Naive thymus-derived CD4-positive, alpha-beta T cell (primary cell): ENCODE data around the gene TRMT11. TPM values are rescaled to one million over a fixed set of nuclear protein-coding genes. Genes with fewer than 3 reads are reported as not detected.

Source experiments
- ATAC-seq: fragments of 150-1000 bp; cut with Tn5 transposase; 2 replicates; pipeline ENCODE4 v1.10.0; 2021; ENCODE audit warnings: mild to moderate bottlenecking, moderate library complexity
- CTCF ChIA-PET: fragments of 350-600 bp; sonication (Branson Sonifier 250); formaldehyde crosslinking; loops from one replicate; lab custom pipeline; 2021; ENCODE audit warnings: antibody characterized with exemption; lab: Charles Lee
- POLR2A ChIA-PET: fragments of 350-600 bp; sonication (Branson Sonifier 250); formaldehyde crosslinking; loops from one replicate; lab custom pipeline; 2021; ENCODE audit warnings: antibody characterized with exemption, inconsistent platforms; lab: Charles Lee
- DNase-seq, 9 donors: peaks; one replicate each; pipeline versions ENCODE4 v3.0.0 to v3.0.0-alpha.2; 2020 to 2022; ENCODE audit warnings: mixed read lengths in 1 of 9
- H3K27ac ChIP-seq: one replicate; pipeline ENCODE4 v1.7.0; 2013; ENCODE audit warnings: mild to moderate bottlenecking, low read depth, low read length, moderate library complexity
- H3K27me3 ChIP-seq, 2 donors: one replicate each; pipeline ENCODE4 v1.7.0; 2013; ENCODE audit warnings: low read length in 2 of 2, mild to moderate bottlenecking in 2 of 2, moderate library complexity in 2 of 2; ENCODE audit not compliant: control insufficient read depth in 2 of 2, insufficient read depth in 2 of 2
- H3K36me3 ChIP-seq, 3 experiments: 1 replicate in 2 of 3; 2 replicates in 1 of 3; pipeline ENCODE4 v1.7.0; 2013; ENCODE audit warnings: low read length in 3 of 3, mild to moderate bottlenecking in 3 of 3, moderate library complexity in 1 of 3; ENCODE audit not compliant: insufficient read depth in 3 of 3, control insufficient read depth in 2 of 3
- H3K4me1 ChIP-seq, 2 donors: one replicate each; pipeline ENCODE4 v1.7.0; 2013; ENCODE audit warnings: low read length in 2 of 2, mild to moderate bottlenecking in 2 of 2, moderate library complexity in 1 of 2; ENCODE audit not compliant: control insufficient read depth in 2 of 2, insufficient read depth in 2 of 2
- H3K4me3 ChIP-seq: 2 replicates; pipeline ENCODE4 v1.7.0; 2013; ENCODE audit warnings: mild to moderate bottlenecking, low read length
- H3K9me3 ChIP-seq, 3 experiments: 1 replicate in 2 of 3; 2 replicates in 1 of 3; pipeline ENCODE4 v1.7.0; 2013; ENCODE audit warnings: low read length in 3 of 3; ENCODE audit not compliant: control insufficient read depth in 2 of 3
- H3K27ac Mint-ChIP-seq, 9 donors: one replicate each; pipeline ENCODE4 v1.8.0; 2020 to 2022; ENCODE audit warnings: mixed read lengths in 9 of 9, mild to moderate bottlenecking in 8 of 9, moderate library complexity in 5 of 9, inconsistent platforms in 2 of 9
- H3K27me3 Mint-ChIP-seq, 5 donors: one replicate each; pipeline ENCODE4 v1.8.0; 2021 to 2022; ENCODE audit warnings: mixed read lengths in 5 of 5, mild to moderate bottlenecking in 1 of 5
- H3K36me3 Mint-ChIP-seq, 5 donors: one replicate each; pipeline ENCODE4 v1.8.0; 2020 to 2022; ENCODE audit warnings: mixed read lengths in 5 of 5, mild to moderate bottlenecking in 3 of 5, inconsistent platforms in 1 of 5
- H3K4me1 Mint-ChIP-seq, 7 donors: one replicate each; pipeline ENCODE4 v1.8.0; 2020 to 2022; ENCODE audit warnings: mixed read lengths in 7 of 7, mild to moderate bottlenecking in 3 of 7, inconsistent platforms in 1 of 7
- H3K4me3 Mint-ChIP-seq, 10 donors: one replicate each; pipeline ENCODE4 v1.8.0; 2020 to 2022; ENCODE audit warnings: mild to moderate bottlenecking in 10 of 10, mixed read lengths in 10 of 10, moderate library complexity in 6 of 10, inconsistent platforms in 2 of 10
- H3K9me3 Mint-ChIP-seq, 11 donors: one replicate each; pipeline ENCODE4 v1.8.0; 2020 to 2022; ENCODE audit warnings: mixed read lengths in 11 of 11, mild to moderate bottlenecking in 4 of 11, inconsistent platforms in 1 of 11, moderate library complexity in 1 of 11
- intact Hi-C, 2 donors: fragments of 100-400 bp; cut with micrococcal nuclease; formaldehyde crosslinking; loops; one replicate each; pipeline ENCODE4 v1.15.1; 2023
- polyA plus RNA-seq, 2 donors: library from polyadenylated mRNA; unstranded; fragments of 300-500 nt; fragmentation: Illumina TruSeq; gene quantifications; one replicate each; pipeline ENCODE4 v1.2.3, GENCODE V29; 2021
- total RNA-seq, 6 experiments: library from RNA in 5 of 6; stranded (reverse) in 5 of 6; gene quantifications; 1 replicate in 5 of 6; 2 replicates in 1 of 6; pipeline ENCODE4 v1.2.3 and lab custom pipeline; 2021 to 2026

TRMT11 gene
- total and polyA plus RNA-seq, 7 experiments from 2014 or later: 12.4 to 34.1 (median 17.0) TPM

DNA sequence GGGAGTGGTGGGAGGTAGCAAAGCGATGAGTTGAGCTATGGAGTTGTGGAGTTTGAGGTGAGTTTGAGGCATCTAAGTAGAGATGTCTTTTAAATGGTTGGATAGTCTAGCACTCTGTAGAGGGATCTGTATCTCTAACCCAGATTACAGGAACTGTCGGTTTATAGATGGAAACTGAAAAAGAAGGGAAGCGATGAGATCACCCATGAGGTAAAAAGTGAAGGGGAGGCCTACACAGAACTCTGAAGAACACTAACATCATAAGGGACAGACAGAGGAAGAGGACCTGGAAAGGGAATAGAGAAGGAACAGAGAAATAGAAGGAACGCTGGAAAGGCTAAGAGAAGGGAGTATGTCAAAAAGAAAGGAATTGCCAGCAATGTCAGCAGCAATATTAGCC, 27.3 kb upstream of the TRMT11 start:
- DNase-seq: no peak
- CTCF ChIA-PET: interaction anchor here (1.0 kb wide), 1 partner anchor 178 kb away, joined by 3 read pairs; no protein-coding TSS in a partner anchor

DNA sequence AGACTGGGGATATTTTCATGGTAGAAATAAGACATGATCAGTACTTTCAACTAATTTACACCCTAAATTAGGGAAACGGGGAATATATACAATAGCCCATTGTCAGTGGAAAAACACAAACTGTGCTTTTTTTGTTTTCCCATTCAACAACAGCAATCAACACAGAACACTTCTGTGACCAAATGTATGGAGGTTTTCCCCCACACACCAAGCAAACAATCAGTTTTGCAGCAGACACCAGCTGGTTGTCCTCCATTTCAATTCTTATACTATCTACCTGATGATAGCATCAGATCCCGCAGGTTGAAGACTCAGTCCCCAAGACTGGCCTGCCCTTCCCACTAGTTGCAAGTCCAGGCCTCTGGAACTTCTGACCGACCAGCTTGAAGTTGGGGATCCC, 25.2 kb upstream of the TRMT11 start:
- H3K27ac ChIP-seq: no peak overlapping the region
- ChIA-PET POLR2A (interaction anchor here (0.6 kb wide), 1 partner anchor 135 kb away, joined by 3 read pairs; no protein-coding TSS in a partner anchor), CTCF (interaction anchor here (0.5 to 1.5 kb wide), 3 partner anchors 9 to 650 kb away, joined by 3 to 6 read pairs (median 4); no protein-coding TSS in a partner anchor)
- no peaks in the 10 kb centered on the region for H3K27me3 ChIP-seq
- Mint-ChIP-seq H3K27me3 (no peaks in the 10 kb centered on the region), H3K27ac (peak overlapping the region in 1 of 9 donors; percentile 27), H3K4me1 (peaks cover 1 to 47% (median 31%) of the 10 kb centered on the region in 7 donors), H3K4me3 (no peak overlapping the region), H3K9me3 (no peaks in the 10 kb centered on the region), H3K36me3 (peaks cover 0 to 3% (median 0%) of the 10 kb centered on the region in 5 donors)
- no peak overlapping the region for H3K4me3 ChIP-seq
- H3K36me3 ChIP-seq: peaks cover 0 to 5% (median 0%) of the 10 kb centered on the region in 3 experiments
- ATAC-seq (no peak), DNase-seq (no peak)
- H3K9me3 ChIP-seq: no peaks in the 10 kb centered on the region
- intact Hi-C loops: no loop called here
- H3K4me1 ChIP-seq: peaks cover 15 to 16% of the 10 kb centered on the region in 2 donors

More for the DNA sequence above, 27.3 kb upstream of the TRMT11 start:
- peaks cover 0 to 5% (median 0%) of the 10 kb centered on the region in 3 experiments for H3K36me3 ChIP-seq
- no peaks in the 10 kb centered on the region for H3K9me3 ChIP-seq
- no peak for ATAC-seq
- Mint-ChIP-seq H3K4me1 (peaks cover 7 to 38% (median 19%) of the 10 kb centered on the region in 7 donors), H3K9me3 (no peaks in the 10 kb centered on the region), H3K36me3 (peaks cover 0 to 3% (median 0%) of the 10 kb centered on the region in 5 donors), H3K27me3 (no peaks in the 10 kb centered on the region), H3K4me3 (no peak overlapping the region), H3K27ac (no peak overlapping the region)
- no peaks in the 10 kb centered on the region for H3K27me3 ChIP-seq
- H3K27ac ChIP-seq: no peak overlapping the region
- peaks cover 16 to 18% of the 10 kb centered on the region in 2 donors for H3K4me1 ChIP-seq
- H3K4me3 ChIP-seq: no peak overlapping the region
- intact Hi-C loops: loop anchor here in 1 of 2 donors (5.0 kb wide), 1 partner anchor 657 kb away; the partner anchor contains the start of gene HDDC2
- POLR2A ChIA-PET: interaction anchor here (1.0 to 5.1 kb wide), 3 partner anchors 11 to 177 kb away, joined by 3 to 70 read pairs (median 8); partner anchors contain the start of gene NCOA7

DNA sequence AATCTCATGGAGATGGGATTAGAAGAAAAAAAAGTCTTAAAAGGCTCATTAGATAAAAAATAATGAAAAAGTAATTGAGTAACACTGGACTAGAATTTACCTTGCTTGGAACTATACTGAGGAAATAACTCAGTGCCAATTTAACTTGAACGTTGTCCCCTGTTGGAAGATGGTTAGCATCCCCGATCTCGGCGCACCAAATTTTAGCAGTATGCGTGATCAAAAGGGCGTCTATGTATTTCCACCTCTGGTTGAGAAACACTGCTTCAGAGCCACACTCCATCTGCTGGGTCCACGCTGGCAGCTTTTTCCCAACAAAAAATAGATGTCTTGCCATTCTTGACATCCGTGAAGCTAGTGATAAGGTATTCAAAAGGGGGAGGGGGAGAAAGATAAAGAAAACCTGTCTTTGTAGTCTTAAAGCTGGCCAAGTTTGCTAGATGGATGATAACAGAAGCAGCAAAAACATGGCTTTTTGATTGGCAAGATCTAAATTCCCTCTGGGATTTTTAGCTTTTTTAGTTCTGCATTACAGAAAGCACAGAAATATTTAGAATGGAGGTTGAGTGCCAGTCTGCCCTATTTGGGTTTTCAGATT, 23.3 kb upstream of the TRMT11 start:
- H3K36me3 ChIP-seq: peaks cover 0 to under 1% (median 0%) of the 10 kb centered on the region in 3 experiments
- H3K4me3 Mint-ChIP-seq: peak overlapping the region in 1 of 10 donors; percentile 18
- no peaks in the 10 kb centered on the region for H3K27me3 ChIP-seq
- H3K9me3 ChIP-seq: no peaks in the 10 kb centered on the region
- peak overlapping the region in 3 of 9 donors; percentile 5 to 63 (median 30) for H3K27ac Mint-ChIP-seq
- H3K4me1 Mint-ChIP-seq: peaks cover 0 to 52% (median 41%) of the 10 kb centered on the region in 7 donors
- peaks cover 0 to 6% (median 5%) of the 10 kb centered on the region in 5 donors for H3K36me3 Mint-ChIP-seq
- no peak for ATAC-seq
- CTCF ChIA-PET: interaction anchor here (1.5 to 1.6 kb wide), 2 partner anchors 12 to 652 kb away, joined by 3 to 5 read pairs; no protein-coding TSS in a partner anchor
- POLR2A ChIA-PET: interaction anchor here (1.0 to 1.4 kb wide), 2 partner anchors 23 kb away, joined by 3 read pairs; partner anchors contain the start of gene TRMT11
- DNase-seq: no peak
- H3K4me3 ChIP-seq: no peak overlapping the region
- intact Hi-C loops: no loop called here
- no peaks in the 10 kb centered on the region for H3K27me3 Mint-ChIP-seq
- peaks cover 4 to 10% of the 10 kb centered on the region in 2 donors for H3K4me1 ChIP-seq
- H3K27ac ChIP-seq: no peak overlapping the region
- H3K9me3 Mint-ChIP-seq: no peaks in the 10 kb centered on the region

DNA sequence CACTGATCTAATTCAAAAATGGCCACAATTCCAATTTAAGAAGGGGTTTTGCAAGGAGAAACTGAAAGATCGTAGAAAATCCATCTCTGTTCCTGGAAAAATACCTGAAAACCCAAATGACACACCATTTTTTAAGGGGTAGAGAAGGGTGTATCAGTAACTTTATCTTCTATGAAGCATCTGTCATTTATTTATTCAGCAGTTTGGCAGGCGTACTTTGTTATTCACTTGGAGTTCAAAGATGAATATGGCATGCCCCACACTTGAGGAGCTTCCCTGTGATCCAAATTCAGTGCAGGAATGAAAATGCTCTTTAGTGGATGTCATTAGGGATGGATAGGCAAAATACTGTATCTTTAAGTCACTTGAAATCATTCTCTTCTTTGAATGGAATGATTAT, 22.5 kb upstream of the TRMT11 start:
- Histone ChIP-seq H3K27me3 (no peaks in the 10 kb centered on the region), H3K27ac (no peak overlapping the region), H3K36me3 (peaks cover 0 to 6% (median 0%) of the 10 kb centered on the region in 3 experiments), H3K4me1 (peaks cover 0 to 2% of the 10 kb centered on the region in 2 donors), H3K9me3 (no peaks in the 10 kb centered on the region), H3K4me3 (no peak overlapping the region)
- H3K27me3 Mint-ChIP-seq: no peaks in the 10 kb centered on the region
- CTCF ChIA-PET: interaction anchor here (1.6 kb wide), 1 partner anchor 11 kb away, joined by 5 read pairs; no protein-coding TSS in a partner anchor
- intact Hi-C loops: no loop called here
- H3K4me3 Mint-ChIP-seq: no peak overlapping the region
- H3K27ac Mint-ChIP-seq: no peak overlapping the region
- peaks cover 0 to 57% (median 49%) of the 10 kb centered on the region in 7 donors for H3K4me1 Mint-ChIP-seq
- no peak for ATAC-seq
- POLR2A ChIA-PET: interaction anchor here (1.4 kb wide), 1 partner anchor 22 kb away, joined by 3 read pairs; no protein-coding TSS in a partner anchor
- peaks cover 0 to 13% (median 11%) of the 10 kb centered on the region in 5 donors for H3K36me3 Mint-ChIP-seq
- no peak for DNase-seq
- H3K9me3 Mint-ChIP-seq: no peaks in the 10 kb centered on the region

DNA sequence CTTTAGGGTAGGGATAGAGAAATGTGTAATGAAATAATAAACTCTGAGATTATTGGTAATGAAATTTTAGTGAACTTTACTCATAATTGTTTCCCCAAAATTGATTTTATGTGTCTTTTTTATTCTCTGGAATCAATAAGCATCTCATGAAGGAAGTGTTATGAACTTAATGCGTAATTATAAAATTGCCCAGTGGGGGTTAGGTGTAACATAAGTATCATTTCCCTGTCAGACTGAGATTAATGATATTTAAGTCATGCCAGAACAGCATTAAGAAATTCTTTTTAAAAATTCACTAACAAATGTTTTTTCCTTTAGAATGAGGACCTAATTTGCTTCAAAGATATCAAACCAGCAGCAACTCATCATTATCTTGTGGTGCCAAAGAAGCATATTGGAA, 19.8 kb upstream of the TRMT11 start:
- DNase-seq (no peak), ATAC-seq (no peak)
- peaks cover 0 to 9% (median 0%) of the 10 kb centered on the region in 3 experiments for H3K36me3 ChIP-seq
- Mint-ChIP-seq H3K4me1 (peaks cover 0 to 63% (median 53%) of the 10 kb centered on the region in 7 donors), H3K27ac (peak overlapping the region in 2 of 9 donors; percentile 49 to 65), H3K27me3 (no peaks in the 10 kb centered on the region), H3K4me3 (no peak overlapping the region), H3K9me3 (no peaks in the 10 kb centered on the region), H3K36me3 (peaks cover 0 to 16% (median 9%) of the 10 kb centered on the region in 5 donors)
- no peaks in the 10 kb centered on the region for H3K27me3 ChIP-seq
- H3K9me3 ChIP-seq: no peaks in the 10 kb centered on the region
- intact Hi-C loops: no loop called here
- H3K27ac ChIP-seq: no peak overlapping the region
- CTCF ChIA-PET: no interaction called here
- POLR2A ChIA-PET: no interaction called here
- H3K4me3 ChIP-seq: no peak overlapping the region
- no peaks in the 10 kb centered on the region for H3K4me1 ChIP-seq

DNA sequence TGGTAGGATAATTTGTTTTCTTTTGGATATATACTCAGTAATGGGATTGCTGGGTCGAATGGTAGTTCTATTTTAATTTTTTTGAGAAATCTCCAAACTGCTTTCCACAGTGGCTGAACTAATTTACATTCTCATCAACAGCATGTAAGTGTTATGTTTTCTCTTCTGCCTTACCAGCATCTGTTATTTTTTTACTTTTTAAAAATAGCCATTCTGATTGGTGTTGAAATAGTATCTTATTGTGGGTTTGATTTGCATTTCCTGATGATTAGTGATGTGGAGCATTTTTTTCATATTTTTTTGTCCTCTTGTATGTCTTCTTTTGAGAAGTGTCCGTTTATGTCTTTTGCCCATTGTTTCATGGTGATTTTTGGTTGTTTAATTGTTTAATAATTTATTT, 17.8 kb upstream of the TRMT11 start:
- H3K27me3 Mint-ChIP-seq: no peaks in the 10 kb centered on the region
- ATAC-seq (no peak), DNase-seq (no peak)
- no peaks in the 10 kb centered on the region for H3K27me3 ChIP-seq
- H3K27ac ChIP-seq: no peak overlapping the region
- POLR2A ChIA-PET: no interaction called here
- no peak overlapping the region for H3K4me3 Mint-ChIP-seq
- H3K9me3 Mint-ChIP-seq: no peaks in the 10 kb centered on the region
- peaks cover 0 to 19% (median 9%) of the 10 kb centered on the region in 5 donors for H3K36me3 Mint-ChIP-seq
- peaks cover 0 to 54% (median 38%) of the 10 kb centered on the region in 7 donors for H3K4me1 Mint-ChIP-seq
- H3K4me1 ChIP-seq: no peaks in the 10 kb centered on the region
- peaks cover 0 to 11% (median 0%) of the 10 kb centered on the region in 3 experiments for H3K36me3 ChIP-seq
- CTCF ChIA-PET: no interaction called here
- H3K27ac Mint-ChIP-seq: peak overlapping the region in 1 of 9 donors; percentile 48
- no peak overlapping the region for H3K4me3 ChIP-seq
- intact Hi-C loops: no loop called here
- no peaks in the 10 kb centered on the region for H3K9me3 ChIP-seq
